GM12874 (cell line): ENCODE results near the gene MUC7.

Experiments
- CTCF ChIP-seq: IDR thresholded peaks from 2 replicates; pipeline ENCODE4 v1.5.1; 2011; ENCODE audit warnings: low read depth, mild to moderate bottlenecking, control low read depth, low read length, moderate library complexity; ENCODE audit not compliant: insufficient read depth

The MUC7 gene

GRCh38 chr4:70452946-70453345 lies 19.1 kb upstream of the MUC7 start:
- TF ChIP-seq CTCF = no peak

GRCh38 chr4:70463335-70463734 lies 8.7 kb upstream of the MUC7 start:
- no peak for TF ChIP-seq CTCF

- no peak for TF ChIP-seq CTCF
Measured at GRCh38 chr4:70473679-70474078, 1.7 kb downstream of the MUC7 start.

GRCh38 chr4:70488748-70489147 lies 16.8 kb downstream of the MUC7 start:
- TF ChIP-seq CTCF = no peak

- no peak for TF ChIP-seq CTCF
Measured at GRCh38 chr4:70496231-70496630, 24.2 kb downstream of the MUC7 start.

GRCh38 chr4:70504733-70505132 lies 32.7 kb downstream of the MUC7 start:
- TF ChIP-seq CTCF = no peak

- TF ChIP-seq CTCF = peak; percentile 92
Measured at GRCh38 chr4:70505151-70505748, 33.3 kb downstream of the MUC7 start.

- no peak for TF ChIP-seq CTCF
Measured at GRCh38 chr4:70508801-70509200, 36.8 kb downstream of the MUC7 start.
